Colonic mucosa (tissue), 4 donors: Measurements from ENCODE around the gene POU3F4. TPM values are rescaled to one million over a fixed set of nuclear protein-coding genes. Genes with fewer than 3 reads are reported as not detected.

Source experiments
- DNase-seq: peaks from one replicate; pipeline ENCODE4 v3.0.0-alpha.2; 2020
- H3K27ac ChIP-seq: fragments of 200-600 bp; one replicate; pipeline ENCODE4 v1.8.0; 2021
- H3K27me3 ChIP-seq: fragments of 200-600 bp; one replicate; pipeline ENCODE4 v1.8.0; 2021
- H3K36me3 ChIP-seq: fragments of 200-600 bp; one replicate; pipeline ENCODE4 v1.8.0; 2021
- H3K4me1 ChIP-seq: fragments of 200-600 bp; one replicate; pipeline ENCODE4 v1.8.0; 2021; ENCODE audit warnings: mild to moderate bottlenecking
- H3K4me3 ChIP-seq: fragments of 200-600 bp; one replicate; pipeline ENCODE4 v1.8.0; 2021
- H3K9ac ChIP-seq, 2 donors: one replicate each; pipeline ENCODE4 v1.7.0; 2013; ENCODE audit warnings: control low read depth in 2 of 2, low read depth in 2 of 2, low read length in 2 of 2
- H3K9me3 ChIP-seq: fragments of 200-600 bp; one replicate; pipeline ENCODE4 v1.8.0; 2021
- intact Hi-C: fragments of 100-400 bp; cut with DNase I; formaldehyde crosslinking; loops from one replicate; pipeline ENCODE4 v1.14.1; 2022
- total RNA-seq, 2 donors: library from RNA; stranded (reverse); fragmentation: NEBNext Ultra II Directional in 1 of 2; extraction: Animal tissue kit (Norgen Biotek cat#: 25700) in 1 of 2; gene quantifications; one replicate each; pipeline ENCODE4 v1.2.1, GENCODE V29; 2021
- TF ChIP-seq, protein P1 (sequence below): fragments of 200-600 bp; IDR thresholded peaks from one replicate; pipeline ENCODE4 v1.8.0; 2022; ENCODE audit warnings: antibody characterized with exemption, mild to moderate bottlenecking
- donor health status: healthy.
- donor health status: DM: no; HTN: no; CAD: no.
- donor health status: DM: no; HTN: no; CAD: no.

POU3F4 gene
- total RNA-seq, 2 donors from 2014 or later = not detected

DNA sequence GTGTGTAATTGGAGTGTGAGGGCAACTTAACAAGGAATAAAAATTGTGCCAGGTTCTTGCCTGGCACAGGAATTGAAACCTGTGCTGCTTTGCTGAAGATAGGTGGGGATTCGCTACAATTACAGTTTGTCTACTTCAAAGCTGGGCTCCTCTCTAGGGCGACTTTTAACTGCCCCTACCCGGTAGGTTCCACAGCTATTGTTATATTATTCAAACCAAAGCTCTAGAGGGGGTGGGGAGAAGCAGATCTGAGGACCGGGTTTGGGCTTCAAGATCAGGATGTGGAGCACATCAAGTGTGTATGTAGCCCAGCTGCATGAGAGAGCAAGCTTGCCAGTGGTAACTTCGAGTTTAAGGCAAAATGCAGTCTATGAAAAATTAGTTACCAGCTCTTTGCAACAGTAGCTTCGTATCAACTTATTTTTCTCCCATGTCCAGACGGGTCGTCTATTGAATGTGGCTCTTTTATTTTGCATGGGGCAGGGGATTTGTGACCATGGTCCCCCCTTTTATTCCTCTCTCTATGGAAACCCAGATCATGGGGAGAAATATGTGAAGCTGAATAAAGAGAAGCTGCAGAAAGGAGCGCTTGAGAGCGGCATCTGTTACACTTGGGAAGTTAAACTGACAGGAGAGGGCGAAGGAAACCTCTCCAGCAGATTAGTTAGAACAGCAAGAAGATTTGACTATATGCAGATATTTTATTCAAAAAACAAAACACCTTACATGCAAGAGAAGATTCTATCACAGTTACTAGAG lies 3.2 kb upstream of the POU3F4 start:
- peaks cover 16% of the 10 kb centered on the region for H3K27me3 ChIP-seq

DNA sequence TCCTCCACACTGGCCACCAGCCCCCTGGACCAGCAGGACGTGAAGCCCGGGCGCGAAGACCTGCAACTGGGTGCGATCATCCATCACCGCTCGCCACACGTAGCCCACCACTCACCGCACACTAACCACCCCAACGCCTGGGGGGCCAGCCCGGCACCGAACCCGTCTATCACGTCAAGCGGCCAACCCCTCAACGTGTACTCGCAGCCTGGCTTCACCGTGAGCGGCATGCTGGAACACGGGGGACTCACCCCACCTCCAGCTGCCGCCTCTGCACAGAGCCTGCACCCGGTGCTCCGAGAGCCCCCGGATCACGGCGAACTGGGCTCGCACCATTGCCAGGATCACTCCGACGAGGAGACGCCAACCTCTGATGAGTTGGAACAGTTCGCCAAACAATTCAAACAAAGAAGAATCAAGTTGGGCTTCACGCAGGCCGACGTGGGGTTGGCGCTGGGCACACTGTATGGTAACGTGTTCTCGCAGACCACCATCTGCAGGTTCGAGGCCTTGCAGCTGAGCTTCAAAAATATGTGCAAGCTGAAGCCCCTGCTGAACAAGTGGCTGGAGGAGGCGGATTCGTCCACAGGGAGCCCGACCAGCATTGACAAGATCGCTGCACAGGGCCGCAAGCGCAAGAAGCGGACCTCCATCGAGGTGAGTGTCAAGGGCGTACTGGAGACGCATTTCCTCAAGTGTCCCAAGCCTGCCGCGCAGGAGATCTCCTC lies 600 bp downstream of the POU3F4 start:
- Histone ChIP-seq H3K27ac (no peak overlapping the region), H3K36me3 (no peaks in the 10 kb centered on the region), H3K9ac (no peak overlapping the region), H3K9me3 (no peaks in the 10 kb centered on the region), H3K27me3 (peaks cover 31% of the 10 kb centered on the region), H3K4me3 (no peak overlapping the region), H3K4me1 (no peaks in the 10 kb centered on the region)
- TF ChIP-seq, protein P1, sequence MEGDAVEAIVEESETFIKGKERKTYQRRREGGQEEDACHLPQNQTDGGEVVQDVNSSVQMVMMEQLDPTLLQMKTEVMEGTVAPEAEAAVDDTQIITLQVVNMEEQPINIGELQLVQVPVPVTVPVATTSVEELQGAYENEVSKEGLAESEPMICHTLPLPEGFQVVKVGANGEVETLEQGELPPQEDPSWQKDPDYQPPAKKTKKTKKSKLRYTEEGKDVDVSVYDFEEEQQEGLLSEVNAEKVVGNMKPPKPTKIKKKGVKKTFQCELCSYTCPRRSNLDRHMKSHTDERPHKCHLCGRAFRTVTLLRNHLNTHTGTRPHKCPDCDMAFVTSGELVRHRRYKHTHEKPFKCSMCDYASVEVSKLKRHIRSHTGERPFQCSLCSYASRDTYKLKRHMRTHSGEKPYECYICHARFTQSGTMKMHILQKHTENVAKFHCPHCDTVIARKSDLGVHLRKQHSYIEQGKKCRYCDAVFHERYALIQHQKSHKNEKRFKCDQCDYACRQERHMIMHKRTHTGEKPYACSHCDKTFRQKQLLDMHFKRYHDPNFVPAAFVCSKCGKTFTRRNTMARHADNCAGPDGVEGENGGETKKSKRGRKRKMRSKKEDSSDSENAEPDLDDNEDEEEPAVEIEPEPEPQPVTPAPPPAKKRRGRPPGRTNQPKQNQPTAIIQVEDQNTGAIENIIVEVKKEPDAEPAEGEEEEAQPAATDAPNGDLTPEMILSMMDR = no peak
- intact Hi-C loops = no loop called here
- no peak for DNase-seq

More for the DNA sequence above, 3.2 kb upstream of the POU3F4 start:
- H3K27ac ChIP-seq = no peak overlapping the region
- TF ChIP-seq, protein P1 = no peak
- H3K4me1 ChIP-seq = no peaks in the 10 kb centered on the region
- H3K36me3 ChIP-seq = no peaks in the 10 kb centered on the region
- no peak overlapping the region for H3K4me3 ChIP-seq
- DNase-seq = no peak
- no peak overlapping the region for H3K9ac ChIP-seq
- H3K9me3 ChIP-seq = no peaks in the 10 kb centered on the region
- intact Hi-C loops = no loop called here

DNA sequence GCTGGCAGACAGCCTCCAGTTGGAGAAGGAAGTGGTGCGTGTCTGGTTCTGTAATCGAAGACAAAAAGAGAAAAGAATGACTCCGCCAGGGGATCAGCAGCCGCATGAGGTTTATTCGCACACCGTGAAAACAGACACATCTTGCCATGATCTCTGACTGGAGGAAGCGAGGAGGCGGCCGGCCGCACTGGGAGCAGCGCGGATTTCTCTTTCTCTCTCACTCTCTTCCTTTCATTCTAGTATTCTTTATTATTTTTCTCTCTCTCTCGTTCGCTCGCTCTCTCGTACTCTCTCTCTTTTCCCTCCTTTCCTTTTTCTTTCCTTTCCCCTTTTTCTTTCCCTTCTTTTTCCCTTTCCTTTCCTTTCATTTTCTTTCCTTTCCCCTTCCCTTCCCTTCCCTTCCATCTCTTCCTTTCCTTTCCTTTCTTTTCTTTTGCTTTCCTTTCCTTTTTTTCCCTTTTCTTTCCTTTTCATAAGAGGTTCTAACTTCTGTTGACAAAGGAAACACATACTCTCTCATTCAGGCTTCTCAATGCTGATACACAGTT lies 1.2 kb downstream of the POU3F4 start:
- Histone ChIP-seq H3K27me3 (peaks cover 31% of the 10 kb centered on the region), H3K4me3 (no peak overlapping the region)
- intact Hi-C loops = no loop called here

DNA sequence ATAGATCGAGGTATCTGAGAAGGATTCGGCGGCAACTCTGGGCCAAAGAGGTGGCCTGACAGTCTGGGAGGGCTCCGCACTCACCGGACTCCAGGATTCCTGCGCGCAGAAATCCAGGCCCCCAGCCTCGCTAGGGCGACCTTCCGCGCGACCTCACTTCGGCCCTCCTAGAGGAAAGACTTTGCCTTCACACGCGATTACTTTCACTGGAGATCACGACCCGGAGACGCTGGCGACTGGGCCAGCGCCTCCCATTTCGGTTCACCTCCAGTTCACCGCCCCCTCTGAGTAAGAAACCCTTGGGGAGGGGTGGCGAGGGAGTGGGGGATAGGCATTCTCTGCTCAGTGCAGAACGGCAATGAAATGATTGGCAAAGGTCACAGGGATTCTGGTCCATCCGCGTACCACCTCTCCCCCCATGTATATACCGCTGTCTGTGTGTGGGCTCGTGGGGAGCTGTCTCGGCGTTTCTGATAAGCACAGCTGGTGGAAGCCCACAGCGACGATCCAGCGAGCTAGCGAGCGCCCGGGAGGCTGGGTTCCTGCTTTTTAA lies 2.5 kb downstream of the POU3F4 start:
- TF ChIP-seq, protein P1 = no peak
- no peak overlapping the region for H3K27ac ChIP-seq
- peaks cover 31% of the 10 kb centered on the region for H3K27me3 ChIP-seq
- DNase-seq = no peak
- H3K9me3 ChIP-seq = no peaks in the 10 kb centered on the region
- H3K36me3 ChIP-seq = no peaks in the 10 kb centered on the region
- intact Hi-C loops = no loop called here
- H3K4me3 ChIP-seq = no peak overlapping the region
- no peaks in the 10 kb centered on the region for H3K4me1 ChIP-seq
- H3K9ac ChIP-seq = no peak overlapping the region

More for the DNA sequence above, 1.2 kb downstream of the POU3F4 start:
- TF ChIP-seq, protein P1 = no peak
- Histone ChIP-seq H3K9me3 (no peaks in the 10 kb centered on the region), H3K4me1 (no peaks in the 10 kb centered on the region), H3K9ac (no peak overlapping the region), H3K27ac (no peak overlapping the region), H3K36me3 (no peaks in the 10 kb centered on the region)
- DNase-seq = no peak

DNA sequence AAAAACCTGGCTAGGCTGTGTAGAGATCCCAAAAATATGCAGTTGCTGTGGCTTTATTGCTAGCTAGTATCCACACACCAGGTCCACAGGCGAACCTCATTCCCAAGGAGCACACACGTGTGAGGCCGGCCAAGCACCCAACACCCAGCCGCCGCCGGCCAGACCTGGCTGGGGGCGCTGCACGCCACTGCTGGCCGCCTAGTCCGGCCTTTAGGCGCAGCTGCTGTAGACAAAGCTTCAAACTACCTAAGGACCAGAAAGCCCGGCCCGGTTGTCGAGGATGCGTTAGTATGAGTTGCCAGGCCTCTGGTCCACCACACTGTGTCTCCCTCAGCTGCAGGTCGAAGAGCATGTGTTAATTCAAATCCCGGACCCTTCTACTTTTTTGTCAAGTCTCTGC lies 3.1 kb downstream of the POU3F4 start:
- no peaks in the 10 kb centered on the region for H3K4me1 ChIP-seq
- DNase-seq = no peak
- H3K27me3 ChIP-seq = peaks cover 31% of the 10 kb centered on the region
- no peaks in the 10 kb centered on the region for H3K9me3 ChIP-seq
- no peak overlapping the region for H3K4me3 ChIP-seq
- H3K36me3 ChIP-seq = no peaks in the 10 kb centered on the region
- TF ChIP-seq, protein P1 = no peak
- H3K9ac ChIP-seq = no peak overlapping the region
- intact Hi-C loops = no loop called here
- H3K27ac ChIP-seq = no peak overlapping the region
